Measurements from ENCODE around the gene CLCN4.

GRCh38 chrX:10259716-10260115 is 102.9 kb downstream of the CLCN4 start:
- TF ChIP-seq CTCF (IDR thresholded peaks at IDR 0.05) (no peak), POLR2A (IDR thresholded peaks at IDR 0.05) (no peak)
